ENCODE data around the gene CLEC4G. TPM values are rescaled to one million over a fixed set of nuclear protein-coding genes. Genes with fewer than 3 reads are reported as not detected.

Gene CLEC4G
- total and polyA plus RNA-seq, 9 of the 15 experiments (the other 6 are each of a cell fraction or from before 2014, with no cell fraction given), result not detected

GRCh38 chr19:7704280-7705060 lies 27.4 kb downstream of the CLEC4G start (continued):
- TF ChIP-seq ETV5 (CRISPR knock-in tag; IDR thresholded peaks at IDR 0.05; ENCODE audit: low read depth) (no peak), NCOA2 (IDR thresholded peaks at IDR 0.05; ENCODE audit: partially characterized antibody in 2 of 2) (no peak), THRB (CRISPR knock-in tag; conservative IDR thresholded peaks at IDR 0.05) (no peak), E2F1 (CRISPR knock-in tag; IDR thresholded peaks at IDR 0.05) (no peak), XRCC3 (IDR thresholded peaks at IDR 0.05) (no peak), CBX2 (IDR thresholded peaks at IDR 0.05; ENCODE audit: insufficient read depth, low read length, poor library complexity, severe bottlenecking) (no peak), MAFG (tag; conservative IDR thresholded peaks at IDR 0.05) (no peak), POLR3A (IDR thresholded peaks at IDR 0.05; ENCODE audit: borderline replicate concordance, extremely low read depth, insufficient read depth, insufficient read length) (no peak), ZFP36 (IDR thresholded peaks at IDR 0.05; ENCODE audit: low read depth, low read length, partially characterized antibody) (peak; percentile 90), JUN (IDR thresholded peaks at IDR 0.05; ENCODE audit: borderline replicate concordance, low read depth, low read length) (no peak), JUN (CRISPR knock-in tag; IDR thresholded peaks at IDR 0.05; ENCODE audit: borderline replicate concordance) (no peak), ZNF785 (CRISPR knock-in tag; IDR thresholded peaks at IDR 0.05) (no peak), REST (IDR thresholded peaks at IDR 0.05; ENCODE audit: borderline replicate concordance) (no peak), REST (CRISPR knock-in tag; IDR thresholded peaks at IDR 0.05; ENCODE audit: low read depth) (no peak)
